Activated naive CD8-positive, alpha-beta T cell treated with anti-CD3 and anti-CD28 coated beads, Interleukin-2, amount 50 U/mL, for 24 hours (primary cell): Measurements from ENCODE around the gene CCND1.
"Not testable (repeated sequence)": the region's sequence is repeated elsewhere in the genome, so short reads cannot be mapped to it uniquely, and the experiment has no call there.

Experiments
- ATAC-seq: fragments of 150-1000 bp; cut with Tn5 transposase; one replicate; pipeline ENCODE4 v1.10.0; 2021
- DNase-seq: peaks from one replicate; pipeline ENCODE4 v3.0.0; 2021
- H3K27ac Mint-ChIP-seq: one replicate; pipeline ENCODE4 v1.8.0; 2021; ENCODE audit warnings: mild to moderate bottlenecking, mixed read lengths
- H3K27me3 Mint-ChIP-seq: one replicate; pipeline ENCODE4 v1.8.0; 2021; ENCODE audit warnings: mixed read lengths
- H3K36me3 Mint-ChIP-seq: one replicate; pipeline ENCODE4 v1.8.0; 2021; ENCODE audit warnings: low read depth, mixed read lengths
- H3K4me1 Mint-ChIP-seq: one replicate; pipeline ENCODE4 v1.8.0; 2021; ENCODE audit warnings: mixed read lengths
- H3K4me3 Mint-ChIP-seq: one replicate; pipeline ENCODE4 v1.8.0; 2021; ENCODE audit warnings: mild to moderate bottlenecking, moderate library complexity, mixed read lengths
- H3K9me3 Mint-ChIP-seq: one replicate; pipeline ENCODE4 v1.8.0; 2021; ENCODE audit warnings: mixed read lengths

CCND1 gene

DNA sequence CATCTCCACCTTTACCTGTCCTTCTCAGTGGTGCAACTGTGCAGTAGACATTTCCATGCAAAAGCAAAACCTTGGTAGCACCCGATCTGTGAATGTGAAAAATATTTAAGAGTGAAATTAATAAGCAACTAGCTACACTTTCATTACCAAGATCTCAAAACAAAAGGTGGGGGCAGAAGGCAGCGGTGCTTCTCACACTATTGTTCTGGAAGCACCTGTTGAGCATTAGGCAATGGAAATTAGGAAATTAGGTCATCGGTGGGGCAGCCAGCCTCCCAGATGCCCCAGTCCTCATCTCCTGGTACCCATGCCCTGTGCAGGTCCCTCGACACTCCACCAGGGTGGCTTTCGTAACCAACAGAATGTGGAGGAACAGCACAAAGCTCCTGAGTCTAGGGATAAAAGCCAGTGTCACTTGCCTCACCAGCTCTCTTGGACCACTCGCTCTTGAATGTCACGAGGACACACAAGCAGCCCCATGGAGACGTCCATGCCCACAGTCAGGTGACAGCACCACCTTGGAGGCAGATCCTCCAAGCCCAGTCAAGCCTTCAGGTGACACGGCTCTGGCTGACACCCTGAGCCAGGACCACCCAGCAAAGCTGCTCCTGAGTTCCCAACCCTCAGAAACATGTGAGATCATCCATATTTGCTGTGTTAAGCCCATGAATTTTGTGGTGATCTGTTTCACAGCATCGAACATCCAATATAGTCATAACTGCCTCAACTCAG is 30.9 kb downstream of the CCND1 start:
- no peak for ATAC-seq
- Mint-ChIP-seq H3K4me1 (peaks cover 41% of the 10 kb centered on the region), H3K4me3 (no peak overlapping the region), H3K27ac (no peak overlapping the region), H3K36me3 (peaks cover 31% of the 10 kb centered on the region), H3K9me3 (no peaks in the 10 kb centered on the region), H3K27me3 (no peaks in the 10 kb centered on the region)
- DNase-seq: no peak

DNA sequence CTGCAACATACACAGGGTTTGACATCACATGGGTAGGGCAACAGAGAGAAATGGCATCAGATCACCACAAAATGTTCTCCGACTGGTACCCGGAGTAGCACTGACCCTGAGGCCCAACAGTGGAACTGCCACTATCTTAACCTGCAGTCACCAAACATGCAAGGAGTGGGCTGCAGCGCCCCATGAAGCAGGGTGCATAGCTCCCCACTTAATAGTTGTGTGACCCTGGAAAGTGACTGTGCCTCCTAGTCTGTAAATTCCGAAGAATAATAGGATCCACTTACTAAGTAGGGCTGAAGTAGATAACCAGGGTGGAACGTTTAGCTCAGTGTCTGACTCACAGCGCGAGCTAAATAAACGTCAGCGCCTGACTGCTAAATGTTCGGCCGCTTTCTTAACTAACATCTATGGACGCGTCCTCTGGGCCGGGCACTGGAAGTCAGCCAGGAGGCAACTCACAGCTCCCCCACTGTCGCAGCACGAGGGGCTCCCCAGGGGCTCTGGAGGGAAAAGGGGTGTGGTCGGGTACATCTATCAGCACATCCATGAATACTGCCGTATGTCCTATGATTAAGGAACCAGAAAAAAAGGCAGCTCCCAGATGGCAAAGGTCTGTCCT is 33.4 kb downstream of the CCND1 start:
- peaks cover 36% of the 10 kb centered on the region for H3K4me1 Mint-ChIP-seq

DNA sequence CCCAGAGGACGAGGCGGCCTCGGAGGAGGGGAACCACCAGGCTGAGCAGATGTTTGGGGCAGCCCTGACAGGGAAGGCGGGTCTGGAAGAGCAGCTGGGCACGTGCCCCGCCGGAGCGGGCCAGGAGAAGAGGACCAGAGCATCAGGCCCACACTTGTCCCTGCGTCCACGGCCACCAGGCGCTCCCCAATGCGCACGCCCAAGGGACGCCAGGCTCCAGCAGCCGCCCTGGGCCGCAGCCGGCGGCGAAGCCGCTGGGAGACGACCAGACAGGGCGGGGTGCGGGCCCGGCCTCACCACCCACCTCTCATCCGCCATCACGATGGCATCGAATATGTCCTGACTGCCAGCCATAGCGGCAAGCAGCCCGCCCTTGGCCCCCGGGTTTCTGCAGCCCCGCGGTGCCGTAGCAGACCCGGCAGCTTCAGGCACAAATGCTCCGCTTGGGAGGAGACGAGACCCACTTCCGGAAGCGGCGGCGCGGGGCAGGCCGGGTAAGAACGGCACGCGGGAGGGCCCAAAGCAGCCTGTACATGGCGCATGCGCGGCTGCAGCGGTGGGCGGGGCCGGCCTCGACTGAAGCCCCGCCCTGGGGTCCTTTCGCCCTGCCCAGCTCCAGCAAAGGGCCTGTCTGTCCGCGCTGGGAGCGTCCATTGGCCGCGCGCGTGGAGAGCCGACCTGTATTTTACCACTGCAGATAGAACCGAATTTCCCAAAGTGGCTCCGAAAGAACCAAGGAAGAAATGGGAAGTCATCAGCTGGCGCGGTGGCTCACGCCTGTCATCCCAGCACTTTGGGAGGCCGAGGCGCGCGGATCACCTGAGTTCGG is 34.1 kb downstream of the CCND1 start, which contains the start of gene LTO1:
Gene LTO1, minus strand, starts transcription at position 468 of the 829 bp plus-strand sequence. Its CDS starts 114 bp downstream, at position 354.
- Mint-ChIP-seq H3K4me1 (peaks cover 33% of the 10 kb centered on the region), H3K27me3 (peaks cover 4% of the 10 kb centered on the region), H3K9me3 (no peaks in the 10 kb centered on the region), H3K36me3 (peaks cover 17% of the 10 kb centered on the region), H3K27ac (peak within 1 kb of the TSS; percentile 92), H3K4me3 (peak within 1 kb of the TSS; percentile 90)
- ATAC-seq (peak; percentile 89), DNase-seq (peak; percentile 98)

More for the DNA sequence above, 33.4 kb downstream of the CCND1 start:
- Mint-ChIP-seq H3K36me3 (peaks cover 23% of the 10 kb centered on the region), H3K27ac (peak overlapping the region; percentile 92), H3K4me3 (peak overlapping the region; percentile 90), H3K9me3 (no peaks in the 10 kb centered on the region), H3K27me3 (peaks cover 4% of the 10 kb centered on the region)
- peak; percentile 18 for DNase-seq
- peak; percentile 21 for ATAC-seq

DNA sequence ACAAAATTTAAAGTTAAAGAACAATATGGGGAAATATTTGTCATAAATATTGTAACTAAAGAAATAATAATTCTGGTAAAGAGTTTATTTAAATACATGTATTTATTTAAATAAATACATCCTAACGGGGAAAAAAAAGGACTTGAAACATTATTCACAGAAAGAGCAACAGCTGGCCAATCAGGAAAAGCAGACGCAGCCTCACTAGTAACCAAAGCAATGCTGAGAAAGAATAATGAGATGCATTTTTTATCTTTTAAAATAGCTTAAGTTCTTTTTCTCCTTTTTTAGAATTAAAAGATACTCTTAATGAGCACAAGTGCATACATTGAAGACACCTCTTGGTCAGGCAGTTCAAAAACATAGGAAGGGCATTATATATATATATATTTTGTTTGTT is 36.8 kb downstream of the CCND1 start:
- no peak for DNase-seq
- Mint-ChIP-seq H3K9me3 (no peaks in the 10 kb centered on the region), H3K4me1 (peaks cover 19% of the 10 kb centered on the region), H3K27ac (no peak overlapping the region), H3K36me3 (peaks cover 3% of the 10 kb centered on the region), H3K4me3 (no peak overlapping the region), H3K27me3 (peaks cover 6% of the 10 kb centered on the region)
- ATAC-seq: no peak

DNA sequence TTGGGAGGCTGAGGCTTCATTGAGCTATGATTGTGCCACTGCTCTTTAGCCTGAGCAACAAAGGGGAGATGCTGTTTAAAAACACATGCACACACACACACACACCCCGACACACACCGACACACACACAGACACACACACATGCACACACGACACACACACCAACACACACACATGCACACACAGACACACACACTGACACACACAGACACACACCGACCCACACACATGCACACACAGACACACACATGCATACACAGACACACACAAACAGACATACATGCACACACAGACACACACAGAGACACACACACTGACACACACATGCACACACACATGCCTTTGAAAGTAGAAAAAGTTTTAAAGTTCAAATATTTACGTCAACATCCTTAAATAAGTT is 39.7 kb downstream of the CCND1 start:
- Mint-ChIP-seq H3K4me3 (no peak overlapping the region), H3K27ac (no peak overlapping the region), H3K27me3 (peaks cover 7% of the 10 kb centered on the region), H3K36me3 (no peaks in the 10 kb centered on the region), H3K4me1 (no peaks in the 10 kb centered on the region), H3K9me3 (no peaks in the 10 kb centered on the region)
- ATAC-seq: no peak
- DNase-seq: no peak

DNA sequence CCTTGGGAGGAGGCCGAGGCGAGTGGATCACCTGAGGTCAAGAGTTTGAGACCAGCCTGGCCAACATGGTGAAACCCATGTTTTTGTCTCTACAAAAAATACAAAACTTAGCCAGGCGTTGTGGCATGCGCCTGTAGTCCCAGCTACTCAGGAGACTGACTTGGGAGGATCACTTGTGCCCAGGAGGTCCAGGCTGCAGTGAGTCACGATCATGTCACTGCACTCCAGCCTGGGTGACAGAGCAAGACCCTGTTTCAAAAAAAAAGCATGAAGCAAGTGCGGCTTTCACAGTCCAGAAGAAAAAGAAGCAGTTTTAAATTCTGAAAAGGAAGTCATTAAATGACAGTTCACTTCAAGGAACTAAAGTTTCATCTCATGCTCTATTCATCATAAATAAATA is 41.3 kb downstream of the CCND1 start:
- H3K4me3 Mint-ChIP-seq: no peak overlapping the region
- ATAC-seq (no peak), DNase-seq (no peak)
- no peaks in the 10 kb centered on the region for H3K36me3 Mint-ChIP-seq
- peaks cover 3% of the 10 kb centered on the region for H3K4me1 Mint-ChIP-seq
- peaks cover 9% of the 10 kb centered on the region for H3K27me3 Mint-ChIP-seq
- no peaks in the 10 kb centered on the region for H3K9me3 Mint-ChIP-seq
- H3K27ac Mint-ChIP-seq: no peak overlapping the region

DNA sequence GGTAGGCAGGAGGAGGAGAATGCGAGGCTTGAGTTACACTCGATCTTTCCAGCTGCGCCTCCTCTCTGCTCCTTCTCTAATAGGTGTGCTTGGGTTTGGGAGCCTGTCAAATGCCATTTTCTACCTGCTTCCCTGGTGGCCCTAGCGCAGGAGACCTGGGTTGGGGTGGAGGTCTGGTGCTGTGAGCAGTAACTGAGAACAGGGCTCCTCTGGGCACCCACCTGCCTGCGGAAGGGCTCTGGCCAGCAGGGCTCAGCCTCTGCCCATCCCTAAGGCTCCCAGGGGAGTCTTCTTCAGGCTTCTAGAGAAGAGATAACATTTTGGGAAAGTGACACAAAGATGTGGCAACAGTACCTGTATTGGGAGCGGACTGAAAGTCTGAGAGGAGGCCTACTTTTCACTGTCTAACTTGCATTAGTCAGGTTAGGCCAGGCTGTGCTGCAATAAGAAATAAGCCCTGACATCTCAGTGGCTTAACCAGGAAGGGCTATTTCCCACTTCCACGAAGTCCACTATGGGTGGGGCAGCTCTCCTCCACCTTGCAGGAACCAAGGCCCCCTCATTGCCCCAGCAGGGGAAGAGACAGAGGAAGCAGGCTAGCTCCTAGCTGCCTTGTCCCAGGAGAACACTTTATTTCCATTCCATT is 41.8 kb downstream of the CCND1 start:
- H3K27ac Mint-ChIP-seq: no peak overlapping the region
- H3K27me3 Mint-ChIP-seq: peaks cover 9% of the 10 kb centered on the region
- DNase-seq (no peak), ATAC-seq (no peak)
- H3K9me3 Mint-ChIP-seq: no peaks in the 10 kb centered on the region
- H3K4me3 Mint-ChIP-seq: no peak overlapping the region
- H3K36me3 Mint-ChIP-seq: no peaks in the 10 kb centered on the region
- peaks cover 3% of the 10 kb centered on the region for H3K4me1 Mint-ChIP-seq

DNA sequence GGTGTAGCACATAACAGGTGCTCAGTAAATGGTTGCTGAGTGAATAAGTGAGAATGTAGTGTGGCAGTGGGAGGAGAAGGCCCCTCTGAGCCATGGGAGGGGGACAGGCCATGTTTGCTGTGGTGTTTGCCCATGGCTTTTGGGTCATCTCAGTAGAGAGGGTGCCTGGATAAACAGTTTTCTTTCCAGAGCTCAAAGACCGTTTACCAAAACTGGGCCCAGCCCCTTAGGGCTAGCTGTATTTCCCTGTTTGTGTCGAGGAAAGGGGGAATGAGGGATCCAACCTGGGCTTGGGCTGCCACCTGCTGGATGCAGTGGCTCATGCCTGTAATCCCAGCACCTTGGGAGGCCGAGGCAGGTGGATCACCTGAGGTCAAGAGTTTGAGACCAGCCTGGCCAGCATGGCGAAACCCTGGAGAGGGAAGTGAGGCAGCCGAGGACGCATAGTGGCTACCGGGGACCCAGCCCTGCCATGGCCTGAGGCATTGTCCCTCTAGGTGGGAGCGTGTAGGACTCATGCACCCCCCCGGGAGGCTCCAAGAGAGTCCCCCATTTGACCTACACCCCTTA is 42.9 kb downstream of the CCND1 start:
- Mint-ChIP-seq H3K27ac (no peak overlapping the region), H3K36me3 (no peaks in the 10 kb centered on the region), H3K4me1 (peaks cover 7% of the 10 kb centered on the region), H3K4me3 (no peak overlapping the region), H3K9me3 (no peaks in the 10 kb centered on the region), H3K27me3 (peaks cover 11% of the 10 kb centered on the region)
- no peak for DNase-seq
- no peak for ATAC-seq

DNA sequence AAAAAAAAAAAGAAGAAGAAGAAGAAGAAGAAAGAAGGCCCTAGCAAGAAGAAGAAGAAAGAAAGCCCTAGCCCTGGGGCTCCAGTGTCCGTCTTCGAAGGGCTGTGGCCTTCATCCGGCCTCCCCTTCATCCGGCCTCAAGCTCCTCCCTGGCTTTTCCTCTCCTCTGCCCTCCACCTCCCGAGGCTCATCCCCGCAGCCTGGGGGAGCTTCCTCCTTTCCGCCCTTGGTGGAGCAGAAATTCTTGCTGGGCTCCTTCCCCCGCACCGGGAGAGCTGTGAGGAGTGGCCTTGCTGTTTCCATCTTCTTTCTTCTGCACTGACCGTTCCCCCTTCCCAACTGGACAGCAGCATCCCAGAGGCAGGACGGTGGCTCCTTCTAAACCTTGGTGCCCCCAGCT is 43.7 kb downstream of the CCND1 start:
- DNase-seq: no peak
- Mint-ChIP-seq H3K9me3 (no peaks in the 10 kb centered on the region), H3K27ac (no peak overlapping the region), H3K4me3 (no peak overlapping the region), H3K27me3 (peaks cover 13% of the 10 kb centered on the region), H3K36me3 (no peaks in the 10 kb centered on the region), H3K4me1 (peaks cover 7% of the 10 kb centered on the region)
- ATAC-seq: no peak

DNA sequence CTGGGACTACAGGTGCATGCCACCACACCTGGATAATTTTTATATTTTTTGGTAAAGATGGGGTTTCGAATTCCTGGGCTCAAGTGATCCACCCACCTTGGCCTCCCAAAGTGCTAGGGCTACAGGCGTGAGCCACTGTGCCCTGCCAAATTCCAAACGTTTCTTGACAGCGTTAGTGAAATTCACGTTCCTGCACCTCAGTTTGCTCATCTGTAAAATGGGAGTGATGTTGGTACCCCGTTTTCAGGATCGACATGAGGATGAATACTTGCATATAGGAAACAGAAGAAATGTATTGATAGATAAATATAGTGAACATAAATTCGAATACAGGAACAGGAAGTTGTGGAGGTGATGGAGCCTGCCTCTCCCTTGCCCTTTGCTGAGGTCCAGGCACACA is 44.4 kb downstream of the CCND1 start:
- no peak overlapping the region for H3K4me3 Mint-ChIP-seq
- DNase-seq: no peak
- no peak overlapping the region for H3K27ac Mint-ChIP-seq
- ATAC-seq: no peak
- H3K36me3 Mint-ChIP-seq: no peaks in the 10 kb centered on the region
- H3K4me1 Mint-ChIP-seq: peaks cover 12% of the 10 kb centered on the region
- H3K27me3 Mint-ChIP-seq: peaks cover 13% of the 10 kb centered on the region
- H3K9me3 Mint-ChIP-seq: no peaks in the 10 kb centered on the region

DNA sequence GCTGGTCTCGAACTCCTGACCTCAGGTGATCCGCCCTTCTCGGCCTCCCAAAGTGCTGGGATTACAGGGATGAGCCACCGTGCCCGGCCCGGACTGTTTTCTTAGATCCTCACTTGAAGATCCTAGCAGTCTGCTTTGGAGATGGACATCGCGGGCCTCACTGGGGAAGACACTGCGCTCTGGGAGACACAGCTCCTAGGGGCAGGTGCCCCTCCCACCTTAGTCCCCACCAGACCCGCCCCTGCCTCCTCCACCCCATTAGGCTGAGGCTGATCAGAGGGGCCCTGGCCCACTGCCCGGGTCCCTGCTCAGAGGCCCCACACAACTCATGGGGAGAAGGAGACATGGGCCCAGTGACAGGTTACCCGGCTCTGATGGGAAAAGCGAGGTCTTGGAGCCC is 45.5 kb downstream of the CCND1 start:
- Mint-ChIP-seq H3K4me3 (no peak overlapping the region), H3K27ac (no peak overlapping the region), H3K9me3 (no peaks in the 10 kb centered on the region), H3K27me3 (peaks cover 17% of the 10 kb centered on the region), H3K4me1 (peaks cover 12% of the 10 kb centered on the region), H3K36me3 (no peaks in the 10 kb centered on the region)
- ATAC-seq (no peak), DNase-seq (no peak)

DNA sequence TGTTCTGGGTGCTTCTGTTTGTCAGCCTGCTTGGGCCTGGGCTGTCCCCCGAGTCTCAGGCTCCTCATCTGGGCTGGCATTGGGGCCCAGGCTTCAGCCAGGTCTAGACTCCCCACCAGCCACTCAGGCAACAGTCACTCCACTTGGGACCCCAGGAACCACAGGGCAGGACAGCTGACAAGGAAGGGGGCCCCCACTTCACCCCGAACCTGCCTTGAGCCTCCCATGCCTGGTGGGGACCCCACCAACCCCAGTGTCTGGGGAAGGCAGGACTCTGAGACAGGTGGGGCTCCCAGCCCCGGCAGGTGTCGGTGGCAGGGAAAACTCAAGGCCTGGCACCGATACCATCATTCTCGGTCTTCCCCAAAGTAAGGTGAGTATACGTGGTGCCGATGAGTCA is 45.9 kb downstream of the CCND1 start:
- no peak for DNase-seq
- peaks cover 20% of the 10 kb centered on the region for H3K27me3 Mint-ChIP-seq
- no peak for ATAC-seq
- no peaks in the 10 kb centered on the region for H3K9me3 Mint-ChIP-seq
- no peak overlapping the region for H3K4me3 Mint-ChIP-seq
- H3K36me3 Mint-ChIP-seq: no peaks in the 10 kb centered on the region
- H3K4me1 Mint-ChIP-seq: peaks cover 12% of the 10 kb centered on the region
- no peak overlapping the region for H3K27ac Mint-ChIP-seq

DNA sequence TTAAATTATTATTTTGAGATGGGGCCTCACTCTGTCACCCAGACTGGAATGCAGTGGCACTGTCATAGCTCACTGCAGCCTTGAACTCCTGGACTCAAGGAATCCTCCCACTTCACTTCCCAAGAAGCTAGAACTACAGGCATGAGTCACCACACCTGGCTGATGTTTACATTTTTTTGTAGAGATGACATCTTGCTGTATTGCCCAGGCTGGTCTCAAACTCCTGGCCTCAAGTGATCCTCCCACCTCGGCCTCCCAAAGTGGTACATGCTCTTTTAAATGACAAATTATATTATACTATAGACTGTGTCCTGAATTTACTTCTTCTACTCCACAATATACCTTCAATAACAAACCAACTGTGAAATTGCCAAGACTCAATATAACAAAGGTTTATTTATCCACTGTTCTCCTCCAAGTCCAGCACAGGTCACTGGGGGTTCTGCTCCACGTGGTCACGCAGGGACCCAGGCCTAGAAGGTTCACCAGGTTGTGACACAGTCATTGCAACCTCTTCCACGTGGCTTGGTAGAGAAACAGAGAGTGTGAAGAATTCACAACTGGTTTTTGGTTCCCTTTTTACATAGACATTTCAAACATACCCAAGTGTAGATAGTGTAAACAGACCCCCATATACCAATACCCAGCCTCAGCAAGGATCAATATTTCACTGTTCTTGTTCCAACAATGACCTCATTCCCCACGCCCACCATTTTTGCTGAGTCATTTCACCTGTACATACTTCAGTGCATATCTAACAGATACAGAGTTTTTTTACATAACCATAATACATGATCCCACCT is 47.2 kb downstream of the CCND1 start:
- not testable (repeated sequence) for H3K4me3 Mint-ChIP-seq, H3K36me3 Mint-ChIP-seq, DNase-seq, H3K27ac Mint-ChIP-seq, ATAC-seq, H3K9me3 Mint-ChIP-seq
- H3K4me1 Mint-ChIP-seq: peaks cover 12% of the 10 kb centered on the region
- peaks cover 28% of the 10 kb centered on the region for H3K27me3 Mint-ChIP-seq
